Trophoblast cell (in vitro differentiated cells and primary cell): Measurements from ENCODE around the gene UGT1A10.

Experiments
- DNase-seq, 2 donors: peaks; one replicate each; pipeline ENCODE4 v3.0.0-alpha.2; 2016
- H2AFZ ChIP-seq: 2 replicates; pipeline ENCODE4 v1.6.1; 2013; ENCODE audit warnings: low read length, moderate library complexity, mild to moderate bottlenecking; ENCODE audit not compliant: insufficient read depth, poor library complexity
- H2AK5ac ChIP-seq: 2 replicates; pipeline ENCODE4 v1.6.1; 2013; ENCODE audit warnings: mild to moderate bottlenecking, low read length
- H2BK120ac ChIP-seq: 2 replicates; pipeline ENCODE4 v1.6.1; 2013; ENCODE audit warnings: low read length, mild to moderate bottlenecking, moderate library complexity; ENCODE audit not compliant: insufficient read depth, poor library complexity
- H2BK12ac ChIP-seq: 2 replicates; pipeline ENCODE4 v1.6.1; 2013; ENCODE audit warnings: mild to moderate bottlenecking, low read length, moderate library complexity
- H2BK5ac ChIP-seq: 2 replicates; pipeline ENCODE4 v1.6.1; 2013; ENCODE audit warnings: low read length, low read depth, moderate library complexity, mild to moderate bottlenecking; ENCODE audit not compliant: poor library complexity
- H3K14ac ChIP-seq: 2 replicates; pipeline ENCODE4 v1.6.1; 2013; ENCODE audit warnings: mild to moderate bottlenecking, low read length
- H3K18ac ChIP-seq: 2 replicates; pipeline ENCODE4 v1.6.1; 2013; ENCODE audit warnings: mild to moderate bottlenecking, low read length
- H3K23ac ChIP-seq: 2 replicates; pipeline ENCODE4 v1.6.1; 2013; ENCODE audit warnings: low read length
- H3K27ac ChIP-seq: 2 replicates; pipeline ENCODE4 v1.5.1; 2013; ENCODE audit warnings: low read depth, mild to moderate bottlenecking, inconsistent platforms, low read length, moderate library complexity
- H3K27me3 ChIP-seq: 2 replicates; pipeline ENCODE4 v1.6.1; 2013; ENCODE audit warnings: inconsistent platforms, mild to moderate bottlenecking, low read length, moderate library complexity; ENCODE audit not compliant: insufficient read depth
- H3K36me3 ChIP-seq, 2 experiments: 1 replicate in 1 of 2; 2 replicates in 1 of 2; pipeline ENCODE4 v1.6.1; 2013; ENCODE audit warnings: low read length in 2 of 2, mild to moderate bottlenecking in 2 of 2, moderate library complexity in 1 of 2; ENCODE audit not compliant: insufficient read depth in 2 of 2, control insufficient read depth in 1 of 2
- H3K4ac ChIP-seq: 2 replicates; pipeline ENCODE4 v1.6.1; 2013; ENCODE audit warnings: low read depth, mild to moderate bottlenecking, low read length, moderate library complexity
- H3K4me1 ChIP-seq, 2 experiments: 1 replicate in 1 of 2; 2 replicates in 1 of 2; pipeline ENCODE4 v1.6.1; 2013; ENCODE audit warnings: low read length in 2 of 2, mild to moderate bottlenecking in 2 of 2, moderate library complexity in 1 of 2; ENCODE audit not compliant: insufficient read depth in 2 of 2, control insufficient read depth in 1 of 2
- H3K4me2 ChIP-seq: 2 replicates; pipeline ENCODE4 v1.6.1; 2013; ENCODE audit warnings: inconsistent platforms, mild to moderate bottlenecking, low read length, moderate library complexity
- H3K4me3 ChIP-seq: 2 replicates; pipeline ENCODE4 v1.5.1; 2013; ENCODE audit warnings: mild to moderate bottlenecking, low read depth, low read length, inconsistent platforms
- H3K79me1 ChIP-seq: one replicate; pipeline ENCODE4 v1.6.1; 2013; ENCODE audit warnings: low read length
- H3K79me2 ChIP-seq: 2 replicates; pipeline ENCODE4 v1.6.1; 2013; ENCODE audit warnings: low read length, mild to moderate bottlenecking; ENCODE audit not compliant: control insufficient read depth, insufficient read depth, poor library complexity
- H3K9ac ChIP-seq: 2 replicates; pipeline ENCODE4 v1.6.1; 2013; ENCODE audit warnings: mild to moderate bottlenecking, low read length
- H3K9me3 ChIP-seq: 2 replicates; pipeline ENCODE4 v1.6.1; 2013; ENCODE audit warnings: low read depth, mild to moderate bottlenecking, control low read depth, inconsistent platforms, low read length; ENCODE audit not compliant: insufficient read depth
- H4K12ac ChIP-seq: 2 replicates; pipeline ENCODE4 v1.6.1; 2013; ENCODE audit warnings: low read depth, mild to moderate bottlenecking, low read length, moderate library complexity
- H4K8ac ChIP-seq: 2 replicates; pipeline ENCODE4 v1.6.1; 2013; ENCODE audit warnings: low read depth, mild to moderate bottlenecking, low read length, moderate library complexity
- H4K91ac ChIP-seq: one replicate; pipeline ENCODE4 v1.6.1; 2013; ENCODE audit warnings: low read depth, mild to moderate bottlenecking, low read length, moderate library complexity
- WGBS: extraction: QIAGEN DNeasy Blood & Tissue Kit; methylation state at CpG from one replicate; pipeline ENCODE4 v1.1.7; 2013; ENCODE audit warnings: missing lambda C conversion rate; ENCODE audit not compliant: insufficient read length, insufficient coverage; ENCODE audit errors: extremely low coverage; 5-methylcytosine and 5-hydroxymethylcytosine counted together

Gene UGT1A10

DNA sequence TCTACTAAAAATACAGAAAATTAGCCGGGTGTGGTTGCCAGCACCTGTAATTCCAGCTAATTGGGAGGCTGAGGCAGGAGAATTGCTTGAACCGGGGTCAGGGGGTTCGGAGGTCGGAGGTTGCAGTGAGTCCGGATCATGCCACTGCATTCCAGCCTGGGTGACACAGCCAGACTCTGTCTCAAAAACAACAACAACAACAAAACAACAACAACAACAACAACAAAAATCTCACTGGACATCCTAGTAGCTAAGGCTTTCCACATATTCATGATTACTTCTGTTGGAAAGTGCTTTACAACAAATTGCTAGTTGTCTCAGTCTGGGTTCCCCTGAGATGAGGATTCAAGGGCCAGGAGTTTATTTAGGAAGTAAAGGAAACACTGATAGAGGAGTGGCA, 137.6 kb downstream of the UGT1A10 start:
- Histone ChIP-seq H3K79me1 (no peaks in the 10 kb centered on the region), H3K23ac (no peak overlapping the region), H2BK120ac (no peak overlapping the region), H2AK5ac (no peak overlapping the region), H2AFZ (no peak overlapping the region), H3K9me3 (peaks cover 15% of the 10 kb centered on the region), H2BK5ac (no peak overlapping the region), H3K79me2 (no peaks in the 10 kb centered on the region), H3K14ac (no peak overlapping the region), H3K4me2 (no peak overlapping the region), H3K4me1 (no peaks in the 10 kb centered on the region), H3K36me3 (no peaks in the 10 kb centered on the region), H4K12ac (no peak overlapping the region), H3K27ac (no peak overlapping the region), H2BK12ac (no peak overlapping the region), H4K91ac (no peak overlapping the region), H3K4me3 (no peak overlapping the region), H4K8ac (no peak overlapping the region), H3K4ac (no peak overlapping the region), H3K18ac (no peak overlapping the region), H3K9ac (no peak overlapping the region), H3K27me3 (no peaks in the 10 kb centered on the region)
- no peak for DNase-seq
- WGBS = no CpG with 5 or more reads among the region's 5 CpGs

DNA sequence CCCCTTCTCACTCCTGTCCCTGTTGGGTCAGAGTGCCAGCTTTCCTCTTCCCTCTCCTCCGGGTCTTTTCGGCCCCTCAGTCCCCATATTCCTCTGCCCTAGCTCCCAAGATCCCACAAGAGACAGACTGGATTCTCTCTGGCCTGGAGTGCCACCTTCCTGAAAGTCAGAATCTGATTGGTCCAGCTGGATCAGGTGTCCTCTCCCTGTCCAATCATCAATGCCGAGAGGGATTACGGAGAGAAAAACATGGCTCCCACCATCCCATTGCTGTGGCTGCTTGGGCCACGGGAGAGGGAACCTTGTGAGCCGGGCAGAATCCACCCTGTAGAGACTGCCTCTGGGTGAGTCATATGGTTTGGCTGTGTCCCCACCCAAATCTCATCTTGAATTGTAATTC, 139.2 kb downstream of the UGT1A10 start:
- no peak overlapping the region for H3K27ac ChIP-seq
- no peak overlapping the region for H2BK120ac ChIP-seq
- H3K4ac ChIP-seq = no peak overlapping the region
- no peak overlapping the region for H4K12ac ChIP-seq
- no peak for DNase-seq
- no peaks in the 10 kb centered on the region for H3K4me1 ChIP-seq
- H3K9ac ChIP-seq = no peak overlapping the region
- peaks cover 20% of the 10 kb centered on the region for H3K9me3 ChIP-seq
- H2AFZ ChIP-seq = no peak overlapping the region
- H3K27me3 ChIP-seq = no peaks in the 10 kb centered on the region
- no peaks in the 10 kb centered on the region for H3K79me2 ChIP-seq
- no peaks in the 10 kb centered on the region for H3K79me1 ChIP-seq
- H2AK5ac ChIP-seq = no peak overlapping the region
- H4K8ac ChIP-seq = no peak overlapping the region
- H2BK5ac ChIP-seq = no peak overlapping the region
- no peak overlapping the region for H3K23ac ChIP-seq
- WGBS = no CpG with 5 or more reads among the region's 6 CpGs
- no peak overlapping the region for H4K91ac ChIP-seq
- no peak overlapping the region for H3K14ac ChIP-seq
- H3K36me3 ChIP-seq = no peaks in the 10 kb centered on the region
- H2BK12ac ChIP-seq = no peak overlapping the region
- no peak overlapping the region for H3K4me3 ChIP-seq
- H3K18ac ChIP-seq = no peak overlapping the region
- H3K4me2 ChIP-seq = no peak overlapping the region

DNA sequence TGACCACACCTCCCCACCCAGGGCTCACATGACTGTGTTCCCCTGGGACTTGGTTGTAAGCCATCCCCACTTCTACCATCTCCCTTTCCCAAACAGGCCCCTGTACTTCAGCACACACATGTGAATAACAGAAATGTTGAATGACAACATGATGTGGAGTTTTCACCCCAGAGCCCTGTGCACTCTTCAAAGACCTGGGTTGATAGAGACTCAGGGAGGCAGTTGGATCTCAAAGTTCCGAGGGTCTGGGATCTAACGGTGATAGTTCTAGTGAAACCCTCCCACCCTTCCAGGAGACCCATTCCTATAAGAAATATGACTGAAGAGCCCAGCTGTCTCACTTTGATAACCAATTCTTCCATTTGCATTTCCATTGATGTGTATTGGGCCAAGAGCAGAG, 141.8 kb downstream of the UGT1A10 start, which contains the start of gene MROH2A:
Gene MROH2A, plus strand, starts transcription at position 301 of the 400 bp plus-strand sequence. CDS start 1,029 bp downstream, outside the sequence.
- H3K4me3 ChIP-seq = peak within 1 kb of the TSS; percentile 34
- no peak within 1 kb of the TSS for H3K18ac ChIP-seq
- no peaks in the 10 kb centered on the region for H3K36me3 ChIP-seq
- H2AFZ ChIP-seq = no peak within 1 kb of the TSS
- no peak within 1 kb of the TSS for H2BK120ac ChIP-seq
- H3K14ac ChIP-seq = no peak within 1 kb of the TSS
- H3K9ac ChIP-seq = no peak within 1 kb of the TSS
- no peak within 1 kb of the TSS for H4K8ac ChIP-seq
- DNase-seq = no peak
- no peaks in the 10 kb centered on the region for H3K79me1 ChIP-seq
- H3K79me2 ChIP-seq = no peaks in the 10 kb centered on the region
- no peak within 1 kb of the TSS for H3K27ac ChIP-seq
- H3K27me3 ChIP-seq = no peaks in the 10 kb centered on the region
- peaks cover 18% of the 10 kb centered on the region for H3K9me3 ChIP-seq
- no peak within 1 kb of the TSS for H3K4ac ChIP-seq
- H3K4me1 ChIP-seq = no peaks in the 10 kb centered on the region
- H3K23ac ChIP-seq = no peak within 1 kb of the TSS
- no peak within 1 kb of the TSS for H3K4me2 ChIP-seq
- H4K12ac ChIP-seq = no peak within 1 kb of the TSS
- WGBS = no CpG with 5 or more reads among the region's 2 CpGs
- H2BK5ac ChIP-seq = no peak within 1 kb of the TSS
- no peak within 1 kb of the TSS for H2BK12ac ChIP-seq
- H2AK5ac ChIP-seq = no peak within 1 kb of the TSS
- H4K91ac ChIP-seq = no peak within 1 kb of the TSS

DNA sequence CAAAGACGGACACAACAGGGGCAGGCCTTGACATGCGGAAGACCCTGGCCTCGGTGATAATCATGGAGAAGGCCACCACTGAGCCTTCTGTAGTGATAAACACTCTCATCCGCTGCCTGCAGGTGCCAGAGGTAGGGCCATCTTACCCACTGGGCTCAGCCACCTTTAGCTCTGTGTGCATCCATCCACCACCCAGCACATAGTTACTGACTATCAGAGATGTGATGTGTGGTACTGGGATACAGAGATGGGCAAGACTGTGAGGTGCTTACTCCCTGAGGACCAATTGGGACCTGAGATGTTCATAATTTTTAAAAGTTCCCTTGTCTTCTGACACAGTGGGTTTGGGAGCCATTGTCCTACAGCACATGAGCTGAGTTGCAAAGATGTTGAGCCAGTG, 143.5 kb downstream of the UGT1A10 start:
- H2AFZ ChIP-seq = no peak overlapping the region
- DNase-seq = no peak
- no peaks in the 10 kb centered on the region for H3K79me2 ChIP-seq
- no peak overlapping the region for H4K8ac ChIP-seq
- no peaks in the 10 kb centered on the region for H3K36me3 ChIP-seq
- H3K4me3 ChIP-seq = no peak overlapping the region
- no peak overlapping the region for H3K4ac ChIP-seq
- no peak overlapping the region for H3K4me2 ChIP-seq
- no peak overlapping the region for H3K27ac ChIP-seq
- H3K23ac ChIP-seq = no peak overlapping the region
- H2BK5ac ChIP-seq = no peak overlapping the region
- WGBS = no CpG with 5 or more reads among the region's 4 CpGs
- H4K91ac ChIP-seq = no peak overlapping the region
- H4K12ac ChIP-seq = no peak overlapping the region
- no peak overlapping the region for H2AK5ac ChIP-seq
- no peak overlapping the region for H2BK12ac ChIP-seq
- H3K27me3 ChIP-seq = no peaks in the 10 kb centered on the region
- no peak overlapping the region for H2BK120ac ChIP-seq
- H3K18ac ChIP-seq = no peak overlapping the region
- no peaks in the 10 kb centered on the region for H3K4me1 ChIP-seq
- H3K9ac ChIP-seq = no peak overlapping the region
- no peaks in the 10 kb centered on the region for H3K79me1 ChIP-seq
- H3K14ac ChIP-seq = no peak overlapping the region
- peaks cover 18% of the 10 kb centered on the region for H3K9me3 ChIP-seq
